ENCODE measurements around the gene PTCH1. TPM values are rescaled to one million over a fixed set of nuclear protein-coding genes. Genes with fewer than 3 reads are reported as not detected.
A peak's percentile ranks its signal among the peaks of the same experiment; 100 is the strongest.

PTCH1 gene
- polyA plus RNA-seq, 4 donors: 27.6 to 43.0 (median 28.2) TPM

DNA sequence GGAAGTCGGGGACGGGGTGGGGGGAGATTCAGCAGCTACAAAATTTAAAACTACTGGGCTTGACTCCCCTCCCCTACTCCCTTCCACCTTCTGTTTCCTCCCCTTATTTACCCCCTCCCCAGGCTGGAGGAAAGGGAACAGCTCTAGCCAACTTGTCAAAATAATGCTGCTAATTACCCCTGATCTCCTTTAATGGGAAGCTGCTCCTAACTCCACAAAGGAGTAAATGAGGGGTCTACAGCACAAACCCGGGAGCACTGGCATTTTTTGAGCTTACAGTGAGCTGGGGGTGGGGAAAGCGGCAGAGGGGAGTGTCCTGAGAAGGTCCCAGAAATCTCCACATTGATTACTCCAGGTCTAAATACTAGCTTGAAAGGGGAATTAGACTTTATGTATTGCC lies 3.1 kb downstream of the PTCH1 start:
- no peak for DNase-seq (ENCODE audit: low read depth in 4 of 4, low spot score in 2 of 4)

DNA sequence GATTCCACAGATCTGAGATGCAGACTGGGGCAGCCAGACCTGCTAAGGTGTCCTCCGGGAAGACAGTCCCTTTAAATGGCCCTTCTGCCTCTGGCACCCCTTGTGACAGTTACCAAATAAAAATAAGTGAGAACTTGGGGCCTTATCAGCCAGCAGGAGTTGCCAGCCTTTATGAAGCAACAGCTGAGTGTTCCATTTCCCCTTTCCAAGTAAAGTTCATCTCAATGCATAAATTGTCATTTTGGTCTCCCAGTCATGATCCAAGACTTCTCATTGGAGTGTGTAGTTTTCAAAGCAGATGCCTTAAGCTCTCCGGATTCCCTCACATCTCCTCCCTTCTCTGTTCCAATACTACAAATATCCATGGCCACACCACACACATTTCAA lies 4.1 kb downstream of the PTCH1 start:
- no peak for DNase-seq (ENCODE audit: low read depth in 4 of 4, low spot score in 2 of 4)

DNA sequence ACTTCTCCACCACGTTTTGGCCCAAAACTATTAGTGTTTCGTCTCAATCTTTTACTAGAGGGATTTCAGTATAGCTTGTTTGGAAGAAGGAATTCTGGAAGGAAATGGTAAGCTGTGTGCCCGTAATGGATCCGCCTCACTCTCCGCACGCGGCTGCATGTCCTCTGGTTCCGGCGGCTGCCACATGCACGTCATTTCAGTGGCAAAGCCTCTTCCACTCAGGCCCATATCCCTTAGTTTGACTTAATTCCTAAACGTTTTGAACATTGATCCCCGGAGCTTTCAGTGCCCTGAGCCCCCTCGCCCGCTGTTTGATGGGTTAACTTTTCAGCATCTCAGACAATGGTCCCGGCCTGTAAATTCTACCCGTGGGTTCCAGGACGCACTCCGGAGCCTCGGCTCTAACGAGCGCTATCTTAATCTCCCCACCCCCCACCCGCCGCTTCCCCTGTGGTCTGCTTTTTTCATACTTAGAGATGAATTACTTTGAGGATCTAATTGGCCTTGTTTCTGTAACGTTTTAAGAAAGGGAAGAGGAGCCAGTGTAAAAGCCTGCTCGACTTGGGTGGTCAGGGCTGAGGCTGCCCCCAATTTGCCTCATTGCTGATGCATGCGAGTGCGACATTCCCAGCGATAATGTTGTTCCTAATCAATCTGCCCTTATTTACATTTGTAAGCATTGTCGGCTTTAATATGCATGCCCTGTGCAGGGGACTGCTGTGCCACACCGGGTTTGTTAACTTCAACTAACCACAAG lies 4.6 kb downstream of the PTCH1 start:
- DNase-seq (ENCODE audit: low read depth in 4 of 4, low spot score in 2 of 4): no peak

DNA sequence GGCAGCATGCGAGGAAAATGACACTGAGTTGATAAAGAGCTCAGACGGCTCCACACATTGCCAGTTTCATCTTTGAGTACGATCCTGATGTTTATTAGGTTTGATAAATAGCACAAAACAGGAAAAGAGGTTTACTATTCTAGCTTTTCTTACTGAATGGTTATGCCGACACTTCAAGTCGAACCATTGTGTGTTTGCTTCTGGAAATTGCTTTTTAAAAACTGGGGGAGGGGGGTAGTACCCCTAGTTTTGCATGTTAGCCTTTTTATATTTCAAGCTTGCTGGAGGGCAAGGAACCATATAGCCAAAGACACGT lies 5.2 kb downstream of the PTCH1 start:
- DNase-seq (ENCODE audit: low read depth in 4 of 4, low spot score in 2 of 4): no peak

DNA sequence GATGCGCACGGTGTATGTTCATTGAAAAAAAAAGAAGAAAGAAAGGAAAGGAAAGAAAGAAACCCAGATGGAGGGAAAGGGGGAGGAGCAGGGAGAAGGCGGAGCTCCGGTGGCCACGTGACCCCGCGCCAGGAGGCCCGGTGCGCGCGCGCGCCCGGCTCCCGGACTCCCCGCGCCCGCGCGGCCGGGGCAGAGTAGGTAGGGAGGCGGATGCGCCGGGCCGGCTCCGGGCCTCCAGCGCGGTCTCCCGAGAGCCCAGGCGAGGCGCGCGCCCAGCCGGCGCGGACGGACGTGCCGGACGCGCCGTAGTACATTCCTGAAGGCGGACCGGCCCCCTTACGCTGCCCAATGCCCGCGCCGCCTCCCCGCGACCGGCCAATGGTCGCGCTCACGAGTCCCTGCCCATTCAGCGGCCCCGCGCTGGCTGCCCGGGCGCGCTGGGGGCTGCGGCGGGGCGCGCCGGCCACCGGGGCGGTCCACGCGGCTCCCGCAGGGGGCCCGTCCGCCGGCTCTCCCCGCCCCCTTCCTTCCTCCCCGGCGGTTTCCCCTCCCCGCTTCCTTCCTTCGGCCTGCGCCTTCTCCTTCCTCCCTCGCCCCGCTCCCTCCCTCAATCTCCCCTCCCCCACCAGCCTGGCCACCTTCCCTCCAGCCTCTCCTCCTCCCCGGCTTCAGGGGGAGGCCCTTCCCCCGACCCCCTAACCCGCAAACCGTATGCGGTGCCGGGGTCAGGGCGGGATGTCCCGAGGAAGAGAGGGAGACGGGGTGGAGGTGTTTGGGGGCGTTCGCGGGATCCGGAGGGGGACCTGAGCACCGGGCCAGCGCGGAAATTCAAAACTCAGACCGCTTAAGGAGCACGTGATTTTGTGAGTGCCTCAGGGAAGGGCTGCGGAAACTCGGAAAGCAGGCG lies 5.8 kb downstream of the PTCH1 start:
- DNase-seq (ENCODE audit: low read depth in 4 of 4, low spot score in 2 of 4): peak in 3 of 4 donors; percentile 86 to 93 (median 86)

DNA sequence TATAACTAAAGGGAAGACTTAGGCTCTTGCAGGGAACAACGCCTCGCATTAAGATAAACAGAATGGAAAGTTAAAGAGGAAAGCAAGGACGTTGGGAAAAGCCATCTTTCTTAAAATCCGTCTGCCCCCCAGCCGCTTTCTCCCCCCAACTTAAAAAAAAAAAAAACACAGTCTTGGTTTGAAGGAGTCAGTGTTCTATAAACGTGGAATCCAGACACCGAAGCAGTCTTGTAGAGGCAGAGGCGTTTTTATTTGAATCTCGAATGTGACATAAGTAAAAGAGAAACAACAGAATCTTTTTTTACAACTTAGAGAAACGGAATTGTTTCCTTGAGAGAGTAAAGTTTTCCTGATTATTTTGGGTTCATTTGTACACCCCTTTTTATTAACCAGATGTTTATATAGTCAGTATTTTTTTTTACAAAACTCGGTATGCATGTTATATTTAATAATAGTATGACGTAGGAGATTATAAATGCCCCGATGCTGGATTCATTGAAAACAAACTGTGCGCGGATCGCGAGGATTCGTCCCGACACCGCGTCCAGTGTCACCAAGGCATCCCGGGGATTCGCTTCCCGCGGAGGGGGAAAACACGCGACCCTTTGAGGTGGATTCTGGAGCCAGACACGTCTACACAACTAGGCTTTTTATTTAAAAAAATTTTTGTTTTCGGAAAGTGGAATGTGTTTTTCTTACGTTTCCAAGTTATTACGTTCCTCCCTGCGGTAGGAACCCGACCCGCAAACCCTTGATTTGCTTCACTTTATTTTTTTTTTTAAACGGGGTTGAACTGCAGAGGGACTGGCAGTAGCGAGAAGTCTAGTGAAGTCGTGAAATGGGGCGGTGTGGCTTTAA lies 6.7 kb downstream of the PTCH1 start:
- no peak for DNase-seq (ENCODE audit: low read depth in 4 of 4, low spot score in 2 of 4)

DNA sequence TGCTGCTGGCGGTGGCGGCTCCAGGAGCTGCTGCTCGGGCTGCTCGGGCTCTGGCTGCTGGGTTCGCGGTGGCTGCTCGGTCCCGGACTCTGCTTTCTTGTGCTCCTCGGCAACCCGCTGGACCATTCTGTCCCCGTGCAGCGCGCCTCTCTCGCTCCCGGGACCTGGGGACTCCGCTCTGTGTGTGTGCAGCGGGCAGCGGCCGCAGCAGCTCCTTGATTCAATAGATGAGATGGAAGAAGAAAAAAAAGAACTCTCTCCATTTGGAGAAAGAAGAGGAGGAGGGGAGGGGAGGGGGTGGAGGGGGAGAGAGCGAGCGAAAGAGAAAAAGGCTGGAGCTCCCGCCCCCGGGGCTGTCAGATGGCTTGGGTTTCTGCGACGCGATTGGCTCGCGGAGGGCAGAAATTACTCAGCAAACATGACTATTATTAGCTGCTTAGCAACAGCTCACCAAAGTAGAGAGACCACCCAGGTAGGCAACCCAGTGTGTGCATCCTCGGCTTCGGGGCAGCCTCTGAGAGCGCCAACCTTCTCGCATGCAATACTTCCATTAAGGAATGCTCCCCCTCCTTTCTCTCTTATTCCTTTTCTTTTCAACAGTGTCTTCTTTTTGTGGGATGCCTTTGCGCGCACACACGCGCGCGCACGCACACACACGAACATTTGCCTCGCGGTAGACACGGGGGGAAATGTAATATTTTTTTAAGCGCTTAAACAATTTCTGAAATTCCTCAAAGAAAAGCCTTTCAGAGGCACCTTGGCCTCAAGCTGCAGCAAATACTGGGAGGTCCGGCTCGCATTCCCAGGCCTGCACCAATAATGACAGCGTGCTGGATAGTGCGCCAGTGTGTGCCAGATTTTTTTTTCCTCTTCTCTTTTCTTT lies 7.6 kb downstream of the PTCH1 start:
- DNase-seq (ENCODE audit: low read depth in 4 of 4, low spot score in 2 of 4): peak in 3 of 4 donors; percentile 91 to 95 (median 91)

DNA sequence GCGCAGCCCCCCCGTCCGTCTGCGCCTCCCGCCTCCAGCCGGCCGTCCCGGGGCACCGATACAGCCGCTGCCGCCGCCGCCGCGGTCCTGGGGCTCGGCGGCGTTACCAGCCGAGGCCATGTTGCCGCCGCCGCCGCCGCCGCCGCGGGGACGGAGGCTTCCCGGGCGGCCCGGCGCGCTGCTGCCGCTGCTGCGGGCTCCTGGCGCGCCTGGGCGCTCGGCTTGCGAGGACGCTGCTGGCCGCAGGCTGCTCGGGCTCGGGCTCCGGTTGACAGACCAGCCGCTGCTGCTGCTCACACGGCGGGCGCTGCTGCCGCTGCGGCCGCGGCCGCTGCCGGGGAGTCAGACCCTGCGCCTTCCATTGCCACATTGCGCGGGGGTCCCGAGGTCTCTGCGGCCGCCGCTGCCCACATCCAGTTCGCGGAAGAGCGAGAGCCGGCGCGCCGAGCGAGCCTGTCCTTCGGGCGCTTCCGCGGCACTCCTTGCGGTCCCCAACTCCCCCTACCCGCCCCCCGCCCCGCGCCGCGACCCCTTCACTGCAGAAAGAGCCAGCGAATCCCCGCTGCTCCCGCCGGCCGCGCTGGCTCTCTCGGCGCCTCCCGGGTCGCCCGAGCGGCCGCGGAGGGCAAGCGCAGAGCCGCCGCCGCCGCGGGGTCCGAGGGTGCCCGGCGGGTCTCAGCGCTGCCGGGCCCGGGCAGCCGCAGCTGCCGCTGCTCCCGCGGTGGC lies 8.4 kb downstream of the PTCH1 start:
- DNase-seq (ENCODE audit: low read depth in 4 of 4, low spot score in 2 of 4): no peak

DNA sequence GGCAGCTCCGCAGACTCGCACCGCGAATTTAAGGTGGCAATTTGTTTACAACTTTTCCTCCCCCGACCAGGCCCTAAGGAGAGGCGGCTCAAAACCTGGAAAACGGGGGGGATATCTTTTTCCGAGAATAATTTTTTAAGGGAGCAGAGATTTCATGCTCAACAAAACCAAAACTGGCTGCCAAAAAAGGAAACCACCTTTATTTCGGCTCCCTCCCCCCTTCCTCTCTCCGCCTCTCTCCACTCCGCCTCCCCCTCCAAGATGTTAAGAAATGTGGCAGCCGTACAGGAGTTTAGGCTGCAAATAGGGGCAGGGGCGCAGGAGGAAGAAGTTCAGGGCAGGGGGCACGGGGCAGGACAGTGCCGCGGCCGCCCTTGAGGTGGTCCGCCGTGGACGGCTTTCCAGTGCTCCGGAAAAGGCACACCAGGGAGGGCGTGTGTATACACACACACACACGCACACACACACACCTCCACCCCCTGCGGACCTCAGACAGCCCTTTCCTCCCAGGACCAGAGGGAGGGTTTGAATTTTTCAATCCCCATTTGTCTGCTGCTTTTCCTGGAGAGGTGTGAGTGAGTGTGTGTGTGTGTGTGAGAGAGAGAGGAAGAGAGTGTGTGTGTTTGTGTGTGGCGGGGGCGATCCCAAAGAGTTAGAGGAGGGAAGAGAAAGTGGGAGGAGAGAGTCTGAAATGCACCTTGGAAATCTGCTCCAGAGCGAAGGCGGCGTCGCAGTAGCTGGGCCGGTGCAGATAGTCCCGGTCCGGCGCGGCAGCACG lies 9.1 kb downstream of the PTCH1 start:
- peak in 2 of 4 donors; percentile 68 to 79 for DNase-seq (ENCODE audit: low read depth in 4 of 4, low spot score in 2 of 4)

DNA sequence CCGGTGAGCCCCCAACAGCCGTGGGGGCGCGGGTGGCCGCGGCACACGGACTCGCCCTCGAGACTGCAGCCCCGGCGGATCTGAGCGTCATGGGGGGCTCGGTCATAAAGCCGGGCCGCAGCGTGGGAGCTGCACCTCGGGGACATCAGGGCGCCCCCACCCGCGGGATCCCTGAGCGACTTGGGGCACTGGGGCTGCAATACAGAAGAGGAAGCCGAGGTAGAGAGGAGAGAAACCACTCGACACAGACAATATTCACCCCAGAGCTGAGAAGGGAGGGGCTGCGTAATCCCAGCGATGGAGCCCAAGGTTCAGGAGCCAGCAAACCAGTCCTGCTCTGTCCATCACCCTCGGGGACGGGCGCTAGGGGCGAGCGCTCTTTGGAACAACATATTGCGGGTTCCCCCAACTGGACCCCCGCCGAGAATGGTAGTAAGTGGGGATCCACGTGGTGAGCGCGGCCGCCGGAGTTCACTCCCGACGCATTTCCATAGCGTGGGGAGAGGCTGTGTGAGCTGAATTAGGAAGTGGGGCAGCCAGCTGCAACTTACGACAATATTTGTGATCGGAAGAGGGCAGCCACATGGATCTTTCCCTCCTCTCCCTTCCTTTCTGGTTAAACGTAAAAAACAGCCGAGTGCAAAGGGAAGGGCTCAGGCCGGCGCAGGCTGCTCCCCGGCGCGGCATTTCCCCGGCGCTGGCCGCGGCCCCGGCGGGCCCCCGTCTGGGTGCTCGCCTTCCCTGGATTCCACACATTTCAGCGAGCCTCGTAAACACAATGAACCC lies 9.9 kb downstream of the PTCH1 start:
- no peak for DNase-seq (ENCODE audit: low read depth in 4 of 4, low spot score in 2 of 4)

DNA sequence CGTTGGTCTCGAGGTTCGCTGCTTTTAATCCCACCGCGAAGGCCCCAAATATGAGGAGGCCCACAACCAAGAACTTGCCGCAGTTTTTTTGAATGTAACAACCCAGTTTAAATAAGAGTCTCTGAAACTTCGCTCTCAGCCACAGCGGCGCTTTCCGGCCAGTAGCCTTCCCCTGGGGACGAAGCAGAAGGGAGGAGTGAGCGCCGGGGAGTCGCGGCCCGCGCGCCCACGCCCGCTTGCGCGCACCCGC lies 10.4 kb downstream of the PTCH1 start:
- DNase-seq (ENCODE audit: low read depth in 4 of 4, low spot score in 2 of 4): no peak

DNA sequence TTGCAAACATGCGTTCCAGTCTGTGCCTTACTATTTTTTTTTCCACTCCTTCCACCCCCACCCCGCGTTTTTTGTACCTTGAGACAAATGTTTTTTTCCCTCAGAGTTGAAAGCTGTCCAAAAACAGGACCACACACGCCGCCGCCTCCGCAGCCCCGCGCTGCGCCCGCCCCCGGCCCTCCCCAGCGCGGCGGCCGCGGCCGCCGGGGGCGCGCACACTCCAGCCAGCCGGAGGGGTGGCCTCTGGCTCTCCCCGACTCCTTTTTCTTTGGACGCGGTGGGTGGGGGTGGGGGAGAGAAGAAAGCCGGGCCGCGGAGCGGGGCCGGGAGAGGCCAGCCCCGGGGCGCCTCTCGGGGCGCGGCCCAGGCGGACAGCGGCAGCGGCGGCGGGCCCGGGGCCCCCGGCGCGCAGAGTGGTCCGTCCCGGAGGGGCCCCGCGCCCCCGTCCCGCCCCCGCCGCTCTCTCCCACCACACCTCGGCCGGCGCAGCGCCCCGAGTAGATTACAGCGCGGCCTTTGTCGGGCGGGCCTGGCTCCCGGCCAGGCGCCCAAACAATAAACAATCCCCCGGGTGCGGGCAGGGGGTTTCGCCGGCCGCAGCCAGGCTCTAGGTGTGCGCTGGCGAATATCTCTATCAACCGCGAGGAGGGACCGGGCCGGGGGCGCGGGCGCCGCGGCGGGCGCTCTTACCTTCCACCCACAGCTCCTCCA lies 10.9 kb downstream of the PTCH1 start:
- peak in 1 of 4 donors; percentile 67 for DNase-seq (ENCODE audit: low read depth in 4 of 4, low spot score in 2 of 4)

DNA sequence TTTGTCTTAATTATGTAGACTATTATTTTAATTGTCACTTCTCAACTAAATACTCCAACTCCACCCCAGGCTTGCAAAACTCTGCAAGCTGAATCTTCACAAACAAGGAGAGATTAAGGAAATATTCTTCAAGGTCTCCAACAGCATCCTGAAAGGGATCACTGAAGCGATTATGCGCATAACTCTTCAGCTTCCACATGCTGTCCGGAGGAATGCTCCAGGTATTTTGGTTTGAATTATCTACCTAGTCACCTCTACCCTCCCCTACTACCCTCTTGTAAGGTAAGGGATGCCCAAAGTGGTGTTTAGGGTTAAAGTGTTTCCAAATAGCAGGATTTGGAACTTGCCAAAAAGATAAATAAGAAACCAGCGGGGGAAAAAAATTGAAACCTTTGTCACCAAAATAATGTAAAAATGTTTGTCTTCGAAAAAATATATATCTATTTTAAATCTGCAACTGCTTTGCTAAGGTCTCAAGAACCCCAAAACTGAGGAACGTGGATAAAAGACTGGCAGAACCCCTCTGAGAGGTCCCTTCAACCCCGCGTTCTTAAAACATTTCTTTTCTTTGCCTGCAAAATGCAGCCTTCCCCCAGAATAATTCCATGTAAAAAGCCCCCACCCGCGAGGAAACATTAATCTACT lies 11.6 kb downstream of the PTCH1 start:
- no peak for DNase-seq (ENCODE audit: low read depth in 4 of 4, low spot score in 2 of 4)

DNA sequence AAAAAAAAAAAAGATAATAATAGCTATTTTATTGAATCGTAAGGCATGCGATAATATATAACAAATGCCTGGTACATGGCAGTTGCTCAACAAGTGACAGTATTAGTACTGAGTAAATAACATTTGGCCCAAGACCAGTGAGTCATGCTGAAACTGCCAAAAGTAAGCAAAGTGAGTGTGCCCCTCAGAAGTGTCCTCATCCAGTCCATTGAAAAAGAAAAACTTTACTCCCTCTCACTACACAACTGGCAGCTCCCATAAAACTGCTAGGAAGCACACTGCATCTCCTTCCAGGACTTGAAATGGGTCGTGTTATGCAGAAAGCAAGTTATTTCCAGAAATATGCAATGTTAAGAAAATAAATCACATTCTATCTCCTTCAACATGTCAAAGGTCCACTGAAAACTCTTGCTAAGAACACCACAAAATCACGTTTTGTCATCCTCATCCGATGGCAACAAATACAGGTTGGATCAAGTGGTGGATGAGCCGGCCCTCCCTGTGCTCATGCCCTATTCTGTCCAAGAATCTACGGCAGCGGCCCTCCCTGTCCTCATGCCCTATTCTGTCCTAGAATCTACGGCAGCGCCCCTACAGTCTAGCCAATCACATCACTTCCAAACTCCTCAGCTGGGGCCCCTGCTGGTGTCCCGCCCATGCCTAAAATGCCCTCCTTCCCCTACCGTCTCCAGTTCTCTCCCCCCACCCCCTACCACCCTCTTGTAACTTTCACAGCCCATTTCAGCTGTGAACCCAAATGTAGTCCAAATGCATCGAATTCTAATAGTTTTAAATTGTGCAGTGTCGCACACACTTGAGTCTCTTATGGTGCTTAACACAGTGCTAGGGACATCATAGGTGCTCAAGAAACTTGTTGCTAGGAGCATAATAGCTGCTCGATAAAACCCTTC lies 12.5 kb downstream of the PTCH1 start:
- DNase-seq (ENCODE audit: low read depth in 4 of 4, low spot score in 2 of 4): no peak

DNA sequence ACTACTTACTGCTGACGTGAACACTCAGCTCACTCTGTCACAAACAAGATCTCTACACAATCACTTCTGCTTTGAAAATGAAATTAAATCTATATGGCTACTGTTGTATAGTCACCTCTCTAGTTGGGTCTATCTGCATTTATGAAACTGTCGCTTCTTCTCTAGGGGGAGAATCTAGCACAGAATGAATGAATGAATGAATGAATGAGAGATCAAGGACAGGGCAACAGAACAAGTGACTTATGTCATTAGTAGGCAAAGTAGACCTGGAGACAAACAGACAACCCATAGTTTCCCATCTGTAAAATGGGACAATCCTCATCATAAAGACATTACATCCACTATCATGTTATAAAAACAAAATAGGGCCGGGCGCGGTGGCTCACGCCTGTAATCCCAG lies 13.4 kb downstream of the PTCH1 start:
- DNase-seq (ENCODE audit: low read depth in 4 of 4, low spot score in 2 of 4): no peak

DNA sequence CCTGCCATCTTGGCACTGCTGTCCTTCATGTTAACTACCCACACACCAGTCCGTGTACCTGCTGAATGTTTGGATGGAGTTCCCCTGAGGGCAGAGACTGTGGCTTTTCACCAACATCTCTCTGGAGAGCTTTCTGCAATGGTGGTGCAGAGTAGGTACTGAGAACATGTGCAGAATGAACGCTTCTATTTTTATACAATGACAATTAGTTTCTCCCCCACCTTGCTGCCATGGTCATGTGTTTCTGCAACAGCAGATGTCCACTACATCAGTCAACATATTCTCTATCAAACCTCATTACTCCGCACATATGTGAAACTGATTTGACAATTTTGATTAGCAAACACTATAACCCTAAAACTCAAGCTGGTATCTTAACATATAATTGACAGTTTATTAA lies 14.5 kb downstream of the PTCH1 start:
- DNase-seq (ENCODE audit: low read depth in 4 of 4, low spot score in 2 of 4): no peak

All from left renal cortex interstitium (tissue), 4 donors.